Naive thymus-derived CD4-positive, alpha-beta T cell (primary cell): ENCODE measurements around the gene TTLL5. TPM values are rescaled to one million over a fixed set of nuclear protein-coding genes. Genes with fewer than 3 reads are reported as not detected.

Source experiments
- ATAC-seq: fragments of 150-1000 bp; cut with Tn5 transposase; 2 replicates; pipeline ENCODE4 v1.10.0; 2021; ENCODE audit warnings: mild to moderate bottlenecking, moderate library complexity
- CTCF ChIA-PET: fragments of 350-600 bp; sonication (Branson Sonifier 250); formaldehyde crosslinking; loops from one replicate; lab custom pipeline; 2021; ENCODE audit warnings: antibody characterized with exemption; lab: Charles Lee
- POLR2A ChIA-PET: fragments of 350-600 bp; sonication (Branson Sonifier 250); formaldehyde crosslinking; loops from one replicate; lab custom pipeline; 2021; ENCODE audit warnings: antibody characterized with exemption, inconsistent platforms; lab: Charles Lee
- DNase-seq, 9 donors: peaks; one replicate each; pipeline versions ENCODE4 v3.0.0 to v3.0.0-alpha.2; 2020 to 2022; ENCODE audit warnings: mixed read lengths in 1 of 9
- H3K27ac ChIP-seq: one replicate; pipeline ENCODE4 v1.7.0; 2013; ENCODE audit warnings: mild to moderate bottlenecking, low read depth, low read length, moderate library complexity
- H3K27me3 ChIP-seq, 2 donors: one replicate each; pipeline ENCODE4 v1.7.0; 2013; ENCODE audit warnings: low read length in 2 of 2, mild to moderate bottlenecking in 2 of 2, moderate library complexity in 2 of 2; ENCODE audit not compliant: control insufficient read depth in 2 of 2, insufficient read depth in 2 of 2
- H3K36me3 ChIP-seq, 3 experiments: 1 replicate in 2 of 3; 2 replicates in 1 of 3; pipeline ENCODE4 v1.7.0; 2013; ENCODE audit warnings: low read length in 3 of 3, mild to moderate bottlenecking in 3 of 3, moderate library complexity in 1 of 3; ENCODE audit not compliant: insufficient read depth in 3 of 3, control insufficient read depth in 2 of 3
- H3K4me1 ChIP-seq, 2 donors: one replicate each; pipeline ENCODE4 v1.7.0; 2013; ENCODE audit warnings: low read length in 2 of 2, mild to moderate bottlenecking in 2 of 2, moderate library complexity in 1 of 2; ENCODE audit not compliant: control insufficient read depth in 2 of 2, insufficient read depth in 2 of 2
- H3K4me3 ChIP-seq: 2 replicates; pipeline ENCODE4 v1.7.0; 2013; ENCODE audit warnings: mild to moderate bottlenecking, low read length
- H3K9me3 ChIP-seq, 3 experiments: 1 replicate in 2 of 3; 2 replicates in 1 of 3; pipeline ENCODE4 v1.7.0; 2013; ENCODE audit warnings: low read length in 3 of 3; ENCODE audit not compliant: control insufficient read depth in 2 of 3
- H3K27ac Mint-ChIP-seq, 9 donors: one replicate each; pipeline ENCODE4 v1.8.0; 2020 to 2022; ENCODE audit warnings: mixed read lengths in 9 of 9, mild to moderate bottlenecking in 8 of 9, moderate library complexity in 5 of 9, inconsistent platforms in 2 of 9
- H3K27me3 Mint-ChIP-seq, 5 donors: one replicate each; pipeline ENCODE4 v1.8.0; 2021 to 2022; ENCODE audit warnings: mixed read lengths in 5 of 5, mild to moderate bottlenecking in 1 of 5
- H3K36me3 Mint-ChIP-seq, 5 donors: one replicate each; pipeline ENCODE4 v1.8.0; 2020 to 2022; ENCODE audit warnings: mixed read lengths in 5 of 5, mild to moderate bottlenecking in 3 of 5, inconsistent platforms in 1 of 5
- H3K4me1 Mint-ChIP-seq, 7 donors: one replicate each; pipeline ENCODE4 v1.8.0; 2020 to 2022; ENCODE audit warnings: mixed read lengths in 7 of 7, mild to moderate bottlenecking in 3 of 7, inconsistent platforms in 1 of 7
- H3K4me3 Mint-ChIP-seq, 10 donors: one replicate each; pipeline ENCODE4 v1.8.0; 2020 to 2022; ENCODE audit warnings: mild to moderate bottlenecking in 10 of 10, mixed read lengths in 10 of 10, moderate library complexity in 6 of 10, inconsistent platforms in 2 of 10
- H3K9me3 Mint-ChIP-seq, 11 donors: one replicate each; pipeline ENCODE4 v1.8.0; 2020 to 2022; ENCODE audit warnings: mixed read lengths in 11 of 11, mild to moderate bottlenecking in 4 of 11, inconsistent platforms in 1 of 11, moderate library complexity in 1 of 11
- intact Hi-C, 2 donors: fragments of 100-400 bp; cut with micrococcal nuclease; formaldehyde crosslinking; loops; one replicate each; pipeline ENCODE4 v1.15.1; 2023
- polyA plus RNA-seq, 2 donors: library from polyadenylated mRNA; unstranded; fragments of 300-500 nt; fragmentation: Illumina TruSeq; gene quantifications; one replicate each; pipeline ENCODE4 v1.2.3, GENCODE V29; 2021
- total RNA-seq, 6 experiments: library from RNA in 5 of 6; stranded (reverse) in 5 of 6; gene quantifications; 1 replicate in 5 of 6; 2 replicates in 1 of 6; pipeline ENCODE4 v1.2.3 and lab custom pipeline; 2021 to 2026

TTLL5 gene
- total and polyA plus RNA-seq, 7 experiments from 2014 or later, result 7.8 to 31.4 (median 21.5) TPM

DNA sequence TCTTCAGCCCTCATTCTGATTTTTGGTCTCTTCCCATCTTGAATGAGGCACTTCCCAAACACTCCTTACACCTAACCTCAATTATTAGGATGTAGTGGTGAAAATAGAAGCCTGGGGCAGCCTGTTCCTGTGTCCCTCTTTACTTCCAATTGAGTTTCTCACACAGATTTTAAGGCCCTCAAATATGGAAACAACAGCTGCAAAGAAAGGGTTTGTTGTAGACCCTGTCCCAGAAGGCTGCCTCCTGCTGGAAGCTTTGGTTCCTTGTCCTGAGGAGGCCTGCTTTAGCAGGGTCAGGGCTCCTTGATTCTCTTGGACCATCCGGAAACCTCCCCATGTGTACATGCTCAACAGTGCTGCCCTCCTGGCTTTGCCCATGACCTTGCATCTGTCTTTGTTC is 219.5 kb downstream of the TTLL5 start:
- DNase-seq (no peak), ATAC-seq (no peak)
- Histone ChIP-seq H3K36me3 (no peaks in the 10 kb centered on the region), H3K27ac (no peak overlapping the region), H3K4me1 (no peaks in the 10 kb centered on the region), H3K9me3 (no peaks in the 10 kb centered on the region), H3K4me3 (no peak overlapping the region), H3K27me3 (no peaks in the 10 kb centered on the region)
- peaks cover 0 to 29% (median 18%) of the 10 kb centered on the region in 5 donors for H3K36me3 Mint-ChIP-seq
- ChIA-PET CTCF (interaction anchor here (1.4 kb wide), 1 partner anchor 172 kb away, joined by 3 read pairs; no protein-coding TSS in a partner anchor), POLR2A (interaction anchor here (0.7 kb wide), 1 partner anchor 1387 kb away, joined by 3 read pairs; the partner anchor contains the start of gene ISCA2)
- intact Hi-C loops, result no loop called here
- H3K27me3 Mint-ChIP-seq, result no peaks in the 10 kb centered on the region
- H3K27ac Mint-ChIP-seq, result no peak overlapping the region
- no peak overlapping the region for H3K4me3 Mint-ChIP-seq
- no peaks in the 10 kb centered on the region for H3K9me3 Mint-ChIP-seq
- peaks cover 0 to 12% (median 0%) of the 10 kb centered on the region in 7 donors for H3K4me1 Mint-ChIP-seq

DNA sequence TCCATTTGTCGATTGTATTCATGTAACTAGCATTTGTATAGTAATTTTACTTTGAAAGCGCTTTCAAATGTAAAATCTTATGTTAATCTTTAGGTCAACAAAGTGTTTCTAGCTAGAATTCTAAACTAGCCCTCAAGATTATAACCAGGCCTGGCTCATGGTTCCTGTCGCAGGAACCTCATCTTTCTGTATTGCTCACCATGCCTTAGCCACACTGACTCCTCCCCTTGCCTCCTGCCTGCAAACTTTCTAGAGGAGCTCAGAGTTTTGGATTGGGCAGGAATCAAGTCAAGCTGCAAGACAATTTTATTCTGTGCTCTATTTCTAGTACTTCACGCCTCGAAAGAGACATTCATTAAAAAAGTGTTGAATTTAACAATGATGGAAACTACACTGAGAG is 220.9 kb downstream of the TTLL5 start:
- no peak overlapping the region for H3K4me3 Mint-ChIP-seq
- no peaks in the 10 kb centered on the region for H3K4me1 ChIP-seq
- H3K36me3 ChIP-seq, result no peaks in the 10 kb centered on the region
- H3K36me3 Mint-ChIP-seq, result peaks cover 0 to 39% (median 25%) of the 10 kb centered on the region in 5 donors
- no peak overlapping the region for H3K4me3 ChIP-seq
- intact Hi-C loops, result no loop called here
- no peaks in the 10 kb centered on the region for H3K27me3 ChIP-seq
- no peak for DNase-seq
- H3K9me3 ChIP-seq, result no peaks in the 10 kb centered on the region
- POLR2A ChIA-PET, result no interaction called here
- H3K27me3 Mint-ChIP-seq, result no peaks in the 10 kb centered on the region
- H3K4me1 Mint-ChIP-seq, result peaks cover 0 to 7% (median 0%) of the 10 kb centered on the region in 7 donors
- H3K27ac ChIP-seq, result no peak overlapping the region
- CTCF ChIA-PET, result no interaction called here
- H3K9me3 Mint-ChIP-seq, result no peaks in the 10 kb centered on the region
- no peak overlapping the region for H3K27ac Mint-ChIP-seq
- no peak for ATAC-seq

DNA sequence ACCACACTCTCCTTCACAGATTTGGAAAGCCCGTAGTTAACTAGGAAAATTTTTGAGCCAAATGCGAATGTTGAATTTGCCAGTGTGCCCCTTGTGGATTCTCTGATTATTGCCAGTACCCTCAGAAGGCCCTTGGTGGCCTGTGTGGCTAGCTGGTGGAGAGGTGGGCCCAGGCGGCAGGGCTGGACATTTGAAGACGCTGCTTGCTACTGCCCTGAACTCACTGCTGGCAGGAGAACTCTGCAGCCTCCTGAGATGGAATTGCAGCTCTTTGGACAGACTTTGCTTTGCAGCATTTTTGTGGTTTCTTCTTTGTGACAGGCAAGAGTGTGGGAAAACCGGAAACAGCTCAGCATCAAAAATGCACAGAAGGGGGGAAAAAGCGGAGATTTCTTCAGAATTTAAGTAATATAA is 223.2 kb downstream of the TTLL5 start:
- no peak overlapping the region for H3K27ac Mint-ChIP-seq
- no peaks in the 10 kb centered on the region for H3K4me1 ChIP-seq
- H3K9me3 ChIP-seq, result no peaks in the 10 kb centered on the region
- intact Hi-C loops, result no loop called here
- no peaks in the 10 kb centered on the region for H3K27me3 Mint-ChIP-seq
- POLR2A ChIA-PET, result no interaction called here
- DNase-seq (no peak), ATAC-seq (no peak)
- peaks cover 2 to 54% (median 25%) of the 10 kb centered on the region in 5 donors for H3K36me3 Mint-ChIP-seq
- CTCF ChIA-PET, result interaction anchor here (1.5 kb wide), 1 partner anchor 23 kb away, joined by 4 read pairs; no protein-coding TSS in a partner anchor
- H3K36me3 ChIP-seq, result no peaks in the 10 kb centered on the region
- H3K4me3 ChIP-seq, result no peak overlapping the region
- peaks cover 0 to 4% (median 0%) of the 10 kb centered on the region in 7 donors for H3K4me1 Mint-ChIP-seq
- no peaks in the 10 kb centered on the region for H3K27me3 ChIP-seq
- H3K27ac ChIP-seq, result no peak overlapping the region
- H3K9me3 Mint-ChIP-seq, result peaks cover 0 to 2% (median 0%) of the 10 kb centered on the region in 11 donors
- H3K4me3 Mint-ChIP-seq, result no peak overlapping the region

DNA sequence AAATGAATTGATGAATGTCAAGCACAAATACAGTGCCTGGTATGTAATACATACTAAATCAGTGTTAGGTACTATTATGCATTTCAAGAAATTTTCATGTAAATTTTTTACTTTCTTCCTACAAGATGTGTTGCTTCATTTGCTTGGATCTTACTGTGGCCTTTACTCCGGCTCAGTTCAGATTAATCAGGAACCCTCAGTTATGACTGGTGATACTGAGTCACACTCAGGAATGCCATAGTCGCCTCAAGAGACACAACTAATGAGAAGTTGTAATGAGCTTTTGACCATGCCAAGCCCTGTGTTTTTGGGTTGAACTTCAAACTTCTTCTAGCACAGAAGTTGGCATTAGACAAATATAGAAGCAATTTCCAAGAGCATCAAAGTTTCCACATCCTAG is 224.8 kb downstream of the TTLL5 start:
- Mint-ChIP-seq H3K36me3 (peaks cover 2 to 58% (median 30%) of the 10 kb centered on the region in 5 donors), H3K4me3 (no peak overlapping the region), H3K27ac (no peak overlapping the region), H3K27me3 (no peaks in the 10 kb centered on the region), H3K4me1 (peaks cover 0 to 4% (median 0%) of the 10 kb centered on the region in 7 donors), H3K9me3 (peaks cover 0 to 2% (median 0%) of the 10 kb centered on the region in 11 donors)
- no peak for DNase-seq
- H3K27me3 ChIP-seq, result no peaks in the 10 kb centered on the region
- no peaks in the 10 kb centered on the region for H3K36me3 ChIP-seq
- CTCF ChIA-PET, result no interaction called here
- no peaks in the 10 kb centered on the region for H3K9me3 ChIP-seq
- ATAC-seq, result no peak
- H3K27ac ChIP-seq, result no peak overlapping the region
- POLR2A ChIA-PET, result no interaction called here
- intact Hi-C loops, result no loop called here
- no peak overlapping the region for H3K4me3 ChIP-seq
- no peaks in the 10 kb centered on the region for H3K4me1 ChIP-seq

GRCh38 chr14:75886636-75887348 is 225.7 kb downstream of the TTLL5 start:
- no peaks in the 10 kb centered on the region for H3K4me1 ChIP-seq
- ATAC-seq (no peak), DNase-seq (no peak)
- CTCF ChIA-PET, result interaction anchor here (0.6 kb wide), 1 partner anchor 92 kb away, joined by 3 read pairs; no protein-coding TSS in a partner anchor
- Mint-ChIP-seq H3K36me3 (peaks cover 6 to 62% (median 36%) of the 10 kb centered on the region in 5 donors), H3K4me3 (no peak overlapping the region), H3K27ac (no peak overlapping the region), H3K4me1 (peaks cover 0 to 4% (median 0%) of the 10 kb centered on the region in 7 donors), H3K27me3 (no peaks in the 10 kb centered on the region), H3K9me3 (peaks cover 0 to 2% (median 0%) of the 10 kb centered on the region in 11 donors)
- H3K9me3 ChIP-seq, result no peaks in the 10 kb centered on the region
- POLR2A ChIA-PET, result no interaction called here
- no peaks in the 10 kb centered on the region for H3K36me3 ChIP-seq
- H3K4me3 ChIP-seq, result no peak overlapping the region
- intact Hi-C loops, result no loop called here
- H3K27ac ChIP-seq, result no peak overlapping the region
- no peaks in the 10 kb centered on the region for H3K27me3 ChIP-seq

DNA sequence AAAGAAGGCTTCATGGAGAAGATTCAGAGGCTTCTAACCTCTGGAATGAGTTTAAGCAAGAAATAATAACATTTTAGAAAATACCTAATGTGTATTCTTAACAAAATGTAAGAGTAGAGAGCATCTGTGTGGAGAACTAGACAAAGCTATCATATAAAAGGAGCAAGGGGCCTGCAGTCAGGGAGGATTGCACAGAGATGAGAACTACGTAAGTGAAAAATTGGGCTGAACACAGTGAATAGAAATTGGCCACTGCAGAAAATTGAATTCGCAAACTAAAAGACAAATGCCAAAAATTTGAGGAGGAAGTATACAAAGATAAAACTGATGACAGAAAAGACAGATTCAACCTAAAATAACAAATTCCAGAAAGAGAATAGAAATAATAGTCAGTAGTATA is 227.9 kb downstream of the TTLL5 start:
- H3K27ac Mint-ChIP-seq, result no peak overlapping the region
- intact Hi-C loops, result no loop called here
- no peak for ATAC-seq
- Histone ChIP-seq H3K9me3 (no peaks in the 10 kb centered on the region), H3K36me3 (no peaks in the 10 kb centered on the region), H3K4me1 (no peaks in the 10 kb centered on the region), H3K27me3 (no peaks in the 10 kb centered on the region), H3K27ac (no peak overlapping the region), H3K4me3 (no peak overlapping the region)
- H3K4me3 Mint-ChIP-seq, result no peak overlapping the region
- peaks cover 0 to 2% (median 0%) of the 10 kb centered on the region in 11 donors for H3K9me3 Mint-ChIP-seq
- ChIA-PET POLR2A (no interaction called here), CTCF (no interaction called here)
- peaks cover 0 to 2% (median 0%) of the 10 kb centered on the region in 7 donors for H3K4me1 Mint-ChIP-seq
- H3K36me3 Mint-ChIP-seq, result peaks cover 4 to 42% (median 23%) of the 10 kb centered on the region in 5 donors
- no peaks in the 10 kb centered on the region for H3K27me3 Mint-ChIP-seq
- no peak for DNase-seq
